ENCODE measurements around the gene MRPL21.

- TF ChIP-seq CTCF (IDR thresholded peaks at IDR 0.05) (no peak), POLR2A (IDR thresholded peaks at IDR 0.05) (no peak), POLR2AphosphoS5 (IDR thresholded peaks at IDR 0.05) (no peak), EP300 (IDR thresholded peaks at IDR 0.05) (no peak)
These were observed 36.2 kb upstream of the MRPL21 start for GRCh38 chr11:68939583-68940555.
